ENCODE results near the gene USF1.

DNA sequence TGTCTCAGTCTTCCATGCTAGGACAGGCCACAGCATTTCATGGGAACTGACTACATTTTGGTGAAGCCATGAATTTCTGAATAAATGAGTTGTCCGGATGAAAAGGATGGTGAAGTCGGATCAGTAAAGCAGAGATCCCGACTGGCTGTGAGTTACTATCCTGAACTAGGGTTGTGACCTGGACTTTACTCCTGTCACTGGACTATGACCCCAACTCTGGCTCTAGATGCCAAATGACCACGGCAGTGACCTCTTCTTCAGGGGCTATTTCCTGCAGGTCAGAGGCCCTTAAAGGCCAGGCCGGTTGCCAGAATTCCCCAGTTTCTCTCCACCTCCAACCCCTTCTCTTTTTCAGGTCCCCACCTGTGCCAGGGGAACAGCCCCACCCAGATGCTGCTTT lies 45.3 kb upstream of the USF1 start:
- TF ChIP-seq, protein P1, sequence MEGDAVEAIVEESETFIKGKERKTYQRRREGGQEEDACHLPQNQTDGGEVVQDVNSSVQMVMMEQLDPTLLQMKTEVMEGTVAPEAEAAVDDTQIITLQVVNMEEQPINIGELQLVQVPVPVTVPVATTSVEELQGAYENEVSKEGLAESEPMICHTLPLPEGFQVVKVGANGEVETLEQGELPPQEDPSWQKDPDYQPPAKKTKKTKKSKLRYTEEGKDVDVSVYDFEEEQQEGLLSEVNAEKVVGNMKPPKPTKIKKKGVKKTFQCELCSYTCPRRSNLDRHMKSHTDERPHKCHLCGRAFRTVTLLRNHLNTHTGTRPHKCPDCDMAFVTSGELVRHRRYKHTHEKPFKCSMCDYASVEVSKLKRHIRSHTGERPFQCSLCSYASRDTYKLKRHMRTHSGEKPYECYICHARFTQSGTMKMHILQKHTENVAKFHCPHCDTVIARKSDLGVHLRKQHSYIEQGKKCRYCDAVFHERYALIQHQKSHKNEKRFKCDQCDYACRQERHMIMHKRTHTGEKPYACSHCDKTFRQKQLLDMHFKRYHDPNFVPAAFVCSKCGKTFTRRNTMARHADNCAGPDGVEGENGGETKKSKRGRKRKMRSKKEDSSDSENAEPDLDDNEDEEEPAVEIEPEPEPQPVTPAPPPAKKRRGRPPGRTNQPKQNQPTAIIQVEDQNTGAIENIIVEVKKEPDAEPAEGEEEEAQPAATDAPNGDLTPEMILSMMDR (IDR thresholded peaks at IDR 0.05) = no peak
- TF ChIP-seq POLR2A (IDR thresholded peaks at IDR 0.05) = no peak

Measured in right lobe of liver (tissue), 4 donors.